ENCODE measurements around the gene CREBBP. TPM values are rescaled to one million over a fixed set of nuclear protein-coding genes. Genes with fewer than 3 reads are reported as not detected.

CREBBP gene
- total RNA-seq, 1 donor from 2014 or later = 53.0 TPM

DNA sequence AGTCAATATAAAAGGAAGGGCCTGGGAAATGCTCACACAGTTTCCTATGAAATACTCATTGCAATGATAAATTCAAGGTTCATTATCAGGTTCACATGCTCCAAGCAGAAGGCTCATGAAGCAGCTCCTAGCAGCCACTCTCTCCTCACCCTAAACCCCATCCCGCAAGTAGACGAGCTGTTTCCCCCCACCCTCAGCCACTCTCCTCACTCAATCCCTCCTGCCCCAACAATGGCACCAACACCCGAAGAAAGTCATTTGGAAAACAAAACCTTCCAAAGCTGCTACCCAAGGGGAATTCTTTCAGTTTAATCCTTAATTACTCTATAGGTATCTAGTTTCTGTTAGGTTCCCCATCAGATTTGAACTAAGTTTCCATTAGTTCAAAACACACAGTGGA, 69.7 kb downstream of the CREBBP start:
- no peak for DNase-seq (ENCODE audit: low read depth)
- H3K36me3 ChIP-seq (ENCODE audit: insufficient read depth, low read length) = no peaks in the 10 kb centered on the region
- H3K27ac Mint-ChIP-seq (ENCODE audit: unreplicated experiment) = peak overlapping the region; percentile 41
- H3K4me1 ChIP-seq (ENCODE audit: insufficient read depth, low read length) = no peaks in the 10 kb centered on the region
- no peak overlapping the region for H3K4me3 ChIP-seq (ENCODE audit: insufficient read depth, low read depth, low read length)
- H3K4me1 Mint-ChIP-seq (ENCODE audit: low read depth, unreplicated experiment) = peaks cover 17% of the 10 kb centered on the region
- H3K27me3 ChIP-seq (ENCODE audit: insufficient read depth, low read length) = no peaks in the 10 kb centered on the region
- H3K9me3 Mint-ChIP-seq (ENCODE audit: unreplicated experiment) = no peaks in the 10 kb centered on the region
- FAIRE-seq = no peak
- H4K20me1 ChIP-seq (ENCODE audit: insufficient read depth, low read length) = peaks cover 95% of the 10 kb centered on the region
- H3K27me3 Mint-ChIP-seq (ENCODE audit: low read depth, unreplicated experiment) = no peaks in the 10 kb centered on the region
- peaks cover 10% of the 10 kb centered on the region for H3K36me3 Mint-ChIP-seq (ENCODE audit: low read depth, unreplicated experiment)
- no peak overlapping the region for H3K27ac ChIP-seq (ENCODE audit: low read depth, low read length)
- H2AFZ ChIP-seq (ENCODE audit: low read depth, low read length) = no peak overlapping the region
- H3K9me3 ChIP-seq (ENCODE audit: insufficient read depth, low read depth, low read length) = no peaks in the 10 kb centered on the region
- H3K9ac ChIP-seq (ENCODE audit: low read length) = no peak overlapping the region
- TF ChIP-seq CTCF (IDR thresholded peaks at IDR 0.05; ENCODE audit: insufficient read depth, low read depth, low read length) (no peak), EZH2 (IDR thresholded peaks at IDR 0.05; ENCODE audit: insufficient read depth, low read length) (no peak)
- no peak overlapping the region for H3K4me3 Mint-ChIP-seq (ENCODE audit: unreplicated experiment)
- peaks cover 96% of the 10 kb centered on the region for H3K79me2 ChIP-seq (ENCODE audit: insufficient read depth, low read length)
- no peak overlapping the region for H3K4me2 ChIP-seq (ENCODE audit: low read length)

- H3K27me3 ChIP-seq (ENCODE audit: insufficient read depth, low read length) = no peaks in the 10 kb centered on the region
- Mint-ChIP-seq H3K4me1 (ENCODE audit: low read depth, unreplicated experiment) (peaks cover 17% of the 10 kb centered on the region), H3K36me3 (ENCODE audit: low read depth, unreplicated experiment) (peaks cover 10% of the 10 kb centered on the region), H3K27ac (ENCODE audit: unreplicated experiment) (no peak overlapping the region), H3K27me3 (ENCODE audit: low read depth, unreplicated experiment) (no peaks in the 10 kb centered on the region), H3K4me3 (ENCODE audit: unreplicated experiment) (no peak overlapping the region), H3K9me3 (ENCODE audit: unreplicated experiment) (no peaks in the 10 kb centered on the region)
- FAIRE-seq (no peak), DNase-seq (ENCODE audit: low read depth) (no peak)
- H3K9me3 ChIP-seq (ENCODE audit: insufficient read depth, low read depth, low read length) = no peaks in the 10 kb centered on the region
- no peak overlapping the region for H3K4me2 ChIP-seq (ENCODE audit: low read length)
- TF ChIP-seq CTCF (IDR thresholded peaks at IDR 0.05; ENCODE audit: insufficient read depth, low read depth, low read length) (no peak), EZH2 (IDR thresholded peaks at IDR 0.05; ENCODE audit: insufficient read depth, low read length) (no peak)
- H3K4me3 ChIP-seq (ENCODE audit: insufficient read depth, low read depth, low read length) = no peak overlapping the region
- H2AFZ ChIP-seq (ENCODE audit: low read depth, low read length) = no peak overlapping the region
- H3K4me1 ChIP-seq (ENCODE audit: insufficient read depth, low read length) = no peaks in the 10 kb centered on the region
- H3K79me2 ChIP-seq (ENCODE audit: insufficient read depth, low read length) = peaks cover 96% of the 10 kb centered on the region
- H3K36me3 ChIP-seq (ENCODE audit: insufficient read depth, low read length) = no peaks in the 10 kb centered on the region
- peaks cover 99% of the 10 kb centered on the region for H4K20me1 ChIP-seq (ENCODE audit: insufficient read depth, low read length)
- no peak overlapping the region for H3K27ac ChIP-seq (ENCODE audit: low read depth, low read length)
- H3K9ac ChIP-seq (ENCODE audit: low read length) = no peak overlapping the region
These were observed 70.3 kb downstream of the CREBBP start for GRCh38 chr16:3810198-3810664.

- H3K4me2 ChIP-seq (ENCODE audit: low read length) = no peak overlapping the region
- FAIRE-seq = no peak
- no peaks in the 10 kb centered on the region for H3K27me3 Mint-ChIP-seq (ENCODE audit: low read depth, unreplicated experiment)
- no peaks in the 10 kb centered on the region for H3K27me3 ChIP-seq (ENCODE audit: insufficient read depth, low read length)
- H3K27ac ChIP-seq (ENCODE audit: low read depth, low read length) = no peak overlapping the region
- H3K36me3 ChIP-seq (ENCODE audit: insufficient read depth, low read length) = no peaks in the 10 kb centered on the region
- H4K20me1 ChIP-seq (ENCODE audit: insufficient read depth, low read length) = peaks cover 99% of the 10 kb centered on the region
- no peaks in the 10 kb centered on the region for H3K9me3 Mint-ChIP-seq (ENCODE audit: unreplicated experiment)
- no peak overlapping the region for H3K9ac ChIP-seq (ENCODE audit: low read length)
- peak overlapping the region; percentile 29 for H3K4me3 Mint-ChIP-seq (ENCODE audit: unreplicated experiment)
- H2AFZ ChIP-seq (ENCODE audit: low read depth, low read length) = no peak overlapping the region
- TF ChIP-seq CTCF (IDR thresholded peaks at IDR 0.05; ENCODE audit: insufficient read depth, low read depth, low read length) = no peak
- TF ChIP-seq EZH2 (IDR thresholded peaks at IDR 0.05; ENCODE audit: insufficient read depth, low read length) = no peak
- DNase-seq (ENCODE audit: low read depth) = no peak
- H3K79me2 ChIP-seq (ENCODE audit: insufficient read depth, low read length) = peaks cover 96% of the 10 kb centered on the region
- no peak overlapping the region for H3K27ac Mint-ChIP-seq (ENCODE audit: unreplicated experiment)
- no peaks in the 10 kb centered on the region for H3K4me1 ChIP-seq (ENCODE audit: insufficient read depth, low read length)
- peaks cover 10% of the 10 kb centered on the region for H3K36me3 Mint-ChIP-seq (ENCODE audit: low read depth, unreplicated experiment)
- no peaks in the 10 kb centered on the region for H3K9me3 ChIP-seq (ENCODE audit: insufficient read depth, low read depth, low read length)
- no peak overlapping the region for H3K4me3 ChIP-seq (ENCODE audit: insufficient read depth, low read depth, low read length)
- peaks cover 16% of the 10 kb centered on the region for H3K4me1 Mint-ChIP-seq (ENCODE audit: low read depth, unreplicated experiment)
These were observed 72.0 kb downstream of the CREBBP start for GRCh38 chr16:3808308-3809063.

Measured in astrocyte (in vitro differentiated cells and primary cell).